K562 (cell line): ENCODE measurements around the gene ECM1. TPM values are rescaled to one million over a fixed set of nuclear protein-coding genes. Genes with fewer than 3 reads are reported as not detected.

ENCODE experiments used
- ATAC-seq: fragments of 200-7000 bp; cut with Tn5 transposase; 3 replicates; pipeline ENCODE4 v1.9.1; 2020; ENCODE audit warnings: moderate library complexity
- BruUV-seq: library from RNA; stranded (reverse); fragments of 400-500 nt; replicated peaks from 2 replicates; lab custom pipeline; 2021; lab: Mats Ljungman, UMichigan
- CTCF ChIA-PET: fragments of 300-600 bp; formaldehyde crosslinking; extraction: SDS; loops from one replicate; lab custom pipeline; 2021; ENCODE audit warnings: low intra/inter-chr PET ratio; lab: Yijun Ruan, JAX
- POLR2A ChIA-PET: fragments of 300-600, 350-650 bp; sonication (Branson Sonifier 250); formaldehyde crosslinking; extraction: SDS; loops from one replicate; lab custom pipeline; 2021; ENCODE audit warnings: antibody characterized with exemption, inconsistent platforms; lab: Yijun Ruan, JAX
- DNase-seq, 4 experiments: peaks; one replicate each; pipeline versions ENCODE4 v3.0.0 to v3.0.0-alpha.2; 2011 to 2018; ENCODE audit warnings: low spot score in 3 of 4, mixed read lengths in 3 of 4; ENCODE audit errors: extremely low read depth in 1 of 4
- FAIRE-seq: peaks from 2 replicates; lab custom pipeline; 2011; peaks lifted over from hg19 to GRCh38; lab: Jason Lieb, UNC
- H2AFZ ChIP-seq: 2 replicates; pipeline ENCODE4 v1.6.0; 2011; ENCODE audit warnings: low read depth, low read length, control low read depth, inconsistent platforms
- H3K27ac ChIP-seq: fragments of 200-600 bp; 3 replicates; pipeline ENCODE4 v1.8.0; 2011; ENCODE audit warnings: low read depth, mild to moderate bottlenecking, control low read depth, inconsistent platforms, low read length, moderate library complexity, mixed read lengths; ENCODE audit errors: extremely low read depth
- H3K27me3 ChIP-seq, 2 experiments: fragments of 300-600 bp in 1 of 2; 2 replicates in 1 of 2; 3 replicates in 1 of 2; pipeline versions ENCODE4 v1.6.0 to v1.8.0; 2011; ENCODE audit warnings: inconsistent platforms in 2 of 2, low read length in 2 of 2, mild to moderate bottlenecking in 1 of 2, mixed read lengths in 1 of 2, moderate library complexity in 1 of 2; ENCODE audit not compliant: control insufficient read depth in 2 of 2, insufficient read depth in 2 of 2
- H3K36me3 ChIP-seq: fragments of 300-600 bp; 3 replicates; pipeline ENCODE4 v1.8.0; 2011; ENCODE audit warnings: mild to moderate bottlenecking, low read length, inconsistent platforms; ENCODE audit not compliant: control insufficient read depth, insufficient read depth
- H3K4me1 ChIP-seq, 2 experiments: fragments of 200-600 bp in 1 of 2; replicated peaks in 1 of 2; 2 replicates in 1 of 2; 3 replicates in 1 of 2; pipeline versions ENCODE4 v1.5.1 to v1.8.0; 2011; ENCODE audit warnings: inconsistent platforms in 2 of 2, low read length in 2 of 2, mild to moderate bottlenecking in 1 of 2, mixed read lengths in 1 of 2, moderate library complexity in 1 of 2; ENCODE audit not compliant: control insufficient read depth in 2 of 2, insufficient read depth in 2 of 2
- H3K4me2 ChIP-seq: 2 replicates; pipeline ENCODE4 v1.6.1; 2011; ENCODE audit warnings: low read length, control low read depth, inconsistent platforms, mixed read lengths; ENCODE audit not compliant: insufficient read depth
- H3K4me3 ChIP-seq: fragments of 200-600 bp; sonication (generic), shearing (Covaris generic); 2 replicates; pipeline ENCODE4 v1.5.1; 2016; ENCODE audit warnings: control low read depth, inconsistent platforms
- H3K79me2 ChIP-seq: fragments of 200-600 bp; 3 replicates; pipeline ENCODE4 v1.8.0; 2011; ENCODE audit warnings: low read length, inconsistent platforms; ENCODE audit not compliant: control insufficient read depth, insufficient read depth
- H3K9ac ChIP-seq, 2 experiments: 2 replicates each; pipeline versions ENCODE4 v1.6.0 to v1.6.1; 2011; ENCODE audit warnings: low read depth in 2 of 2, low read length in 2 of 2, control low read depth in 1 of 2, inconsistent platforms in 1 of 2, mild to moderate bottlenecking in 1 of 2, mixed read lengths in 1 of 2; ENCODE audit not compliant: insufficient read depth in 1 of 2
- H3K9me1 ChIP-seq: one replicate; pipeline ENCODE4 v1.6.0; 2011; ENCODE audit warnings: inconsistent platforms, mild to moderate bottlenecking, low read length, moderate library complexity; ENCODE audit not compliant: control insufficient read depth, insufficient read depth
- H3K9me3 ChIP-seq: replicated peaks from 2 replicates; pipeline ENCODE4 v1.5.1; 2011; ENCODE audit warnings: low read depth, low read length, inconsistent platforms; ENCODE audit not compliant: control insufficient read depth, insufficient read depth
- H4K20me1 ChIP-seq: replicated peaks from 2 replicates; pipeline ENCODE4 v1.6.1; 2011; ENCODE audit warnings: low read length, inconsistent platforms, mixed read lengths; ENCODE audit not compliant: control insufficient read depth, insufficient read depth
- RBFOX2 ChIP-seq: fragments of 200-400 bp; formaldehyde crosslinking; IDR thresholded peaks from 2 replicates; pipeline ENCODE4 v1.6.1; 2017; ENCODE audit warnings: low read depth, mild to moderate bottlenecking, low read length, moderate library complexity
- ZMIZ1 ChIP-seq, 2 experiments: fragments of 150-350 bp in 1 of 2; IDR thresholded peaks; 2 replicates each; pipeline ENCODE4 v1.6.1; 2012 to 2016; ENCODE audit warnings: low read depth in 2 of 2, low read length in 2 of 2, mild to moderate bottlenecking in 1 of 2, moderate library complexity in 1 of 2
- WGBS: fragments of 100-300 bp; shearing (Covaris generic); methylation state at CpG from one replicate; pipeline ENCODE4 v1.1.6; 2016; ENCODE audit warnings: low coverage, mixed read lengths; ENCODE audit not compliant: insufficient coverage; ENCODE audit errors: missing lambda C conversion rate; 5-methylcytosine and 5-hydroxymethylcytosine counted together
- in situ Hi-C: fragments of 300-500 bp; cut with MboI; formaldehyde crosslinking; loops from 4 replicates; pipeline ENCODE4 v1.15.0; 2018; ENCODE audit warnings: inconsistent platforms, mixed read lengths
- intact Hi-C: fragments of 100-400 bp; cut with micrococcal nuclease; formaldehyde crosslinking; loops from 2 replicates; pipeline ENCODE4 v1.14.2; 2022
- polyA plus RNA-seq, 8 experiments: library from polyadenylated mRNA; depleted of rRNA in 4 of 8; stranded (reverse) in 5 of 8; unstranded in 3 of 8; fragments of >200 nt; fragmentation: Nextera tagmentation in 2 of 8; fragmentation: Illumina TruSeq in 1 of 8; extraction: Ambion mirVana in 2 of 8; extraction: Trizol in 1 of 8; gene quantifications; 2 replicates each; pipeline versions ENCODE4 v1.2.1 to v1.2.3, GENCODE V29; 2011 to 2014; ENCODE audit warnings: inconsistent platforms in 1 of 8, missing spikeins in 1 of 8
- total RNA-seq, 7 experiments: library from RNA; depleted of rRNA in 6 of 7; stranded (reverse); fragments of >200 nt in 6 of 7; fragmentation: Illumina TruSeq in 2 of 7; extraction: Trizol in 2 of 7; gene quantifications; 2 replicates each; pipeline versions ENCODE4 v1.2.1 to v1.2.3, GENCODE V29; 2011 to 2021; ENCODE audit warnings: low replicate concordance in 1 of 7

ECM1 gene
- total and polyA plus RNA-seq, 9 of the 15 experiments (the other 6 are each of a cell fraction or from before 2014, with no cell fraction given) = 6.6 to 52.2 (median 12.8) TPM

- H3K79me2 ChIP-seq = peaks cover 56% of the 10 kb centered on the region
- no peak overlapping the region for H3K27ac ChIP-seq
- no peak overlapping the region for H3K4me3 ChIP-seq
- H3K9ac ChIP-seq = peak overlapping the region in 1 of 2 experiments; percentile 24; a peak in 1 of 4 replicates
- no peak for DNase-seq
- H3K27me3 ChIP-seq = no peaks in the 10 kb centered on the region
- CTCF ChIA-PET = no interaction called here
- H3K9me1 ChIP-seq = peaks cover 6% of the 10 kb centered on the region
- intact Hi-C loops (no loop called here), in situ Hi-C loops (no loop called here)
- ATAC-seq = no peak
- POLR2A ChIA-PET = interaction anchor here (0.9 to 2.7 kb wide), 12 partner anchors 8 to 448 kb away, joined by 3 to 9 read pairs (median 3); partner anchors contain the start of gene GOLPH3L
- no TSS peak for BruUV-seq
- no peaks in the 10 kb centered on the region for H3K9me3 ChIP-seq
- no peak overlapping the region for H2AFZ ChIP-seq
- peaks cover 19% of the 10 kb centered on the region for H4K20me1 ChIP-seq
- TF ChIP-seq RBFOX2 (peak; percentile 76), ZMIZ1 (IDR thresholded peaks at IDR 0.05; ENCODE audit: low read depth in 2 of 2, low read length in 2 of 2) (no peak)
- no peak for FAIRE-seq
- peaks cover 32 to 85% of the 10 kb centered on the region in 2 experiments for H3K4me1 ChIP-seq
- 74% methylated on average over 14 of the region's 15 CpGs for WGBS
- no peak overlapping the region for H3K4me2 ChIP-seq
- H3K36me3 ChIP-seq = peaks cover 85% of the 10 kb centered on the region
These were observed 50.4 kb downstream of the ECM1 start for GRCh38 chr1:150558303-150558704.
